ENCODE data around the gene TBX1.

GRCh38 chr22:19791243-19791642 lies 30.7 kb downstream of the TBX1 start:
- TF ChIP-seq CTCF (IDR thresholded peaks at IDR 0.05; ENCODE audit: low read depth, low read length, poor library complexity, severe bottlenecking): no peak
- TF ChIP-seq EZH2phosphoT487 (IDR thresholded peaks at IDR 0.05; ENCODE audit: borderline replicate concordance, low read length): no peak

Data from DOHH2 (cell line).